ENCODE data around the gene CDK7.

The CDK7 gene

DNA sequence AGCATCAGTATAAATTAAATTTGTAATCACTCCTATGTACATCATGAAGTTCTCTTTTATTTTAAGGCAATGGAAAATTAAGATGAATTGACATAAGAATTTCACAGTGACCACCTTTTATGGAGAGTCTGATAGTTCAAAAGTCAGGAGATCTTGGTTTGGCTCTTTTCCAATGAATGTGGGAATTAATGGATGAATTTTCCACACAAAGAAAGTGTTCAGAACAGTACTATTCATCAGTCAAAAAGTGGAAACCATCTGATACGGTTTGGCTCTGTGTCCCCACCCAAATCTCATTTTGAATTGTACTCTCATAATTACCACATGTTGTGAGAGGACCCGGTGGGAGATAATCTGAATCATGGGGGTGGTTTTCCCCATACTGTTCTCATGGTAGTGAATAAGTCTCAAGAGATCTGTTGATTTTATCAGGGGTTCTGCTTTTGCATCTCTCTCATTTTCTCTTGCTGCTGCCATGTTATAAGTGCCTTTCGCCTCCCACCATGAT, 73.4 kb downstream of the CDK7 start:
- TF ChIP-seq, protein P1, sequence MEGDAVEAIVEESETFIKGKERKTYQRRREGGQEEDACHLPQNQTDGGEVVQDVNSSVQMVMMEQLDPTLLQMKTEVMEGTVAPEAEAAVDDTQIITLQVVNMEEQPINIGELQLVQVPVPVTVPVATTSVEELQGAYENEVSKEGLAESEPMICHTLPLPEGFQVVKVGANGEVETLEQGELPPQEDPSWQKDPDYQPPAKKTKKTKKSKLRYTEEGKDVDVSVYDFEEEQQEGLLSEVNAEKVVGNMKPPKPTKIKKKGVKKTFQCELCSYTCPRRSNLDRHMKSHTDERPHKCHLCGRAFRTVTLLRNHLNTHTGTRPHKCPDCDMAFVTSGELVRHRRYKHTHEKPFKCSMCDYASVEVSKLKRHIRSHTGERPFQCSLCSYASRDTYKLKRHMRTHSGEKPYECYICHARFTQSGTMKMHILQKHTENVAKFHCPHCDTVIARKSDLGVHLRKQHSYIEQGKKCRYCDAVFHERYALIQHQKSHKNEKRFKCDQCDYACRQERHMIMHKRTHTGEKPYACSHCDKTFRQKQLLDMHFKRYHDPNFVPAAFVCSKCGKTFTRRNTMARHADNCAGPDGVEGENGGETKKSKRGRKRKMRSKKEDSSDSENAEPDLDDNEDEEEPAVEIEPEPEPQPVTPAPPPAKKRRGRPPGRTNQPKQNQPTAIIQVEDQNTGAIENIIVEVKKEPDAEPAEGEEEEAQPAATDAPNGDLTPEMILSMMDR (IDR thresholded peaks at IDR 0.05; ENCODE audit: insufficient read depth, low read depth, low read length, missing control alignments): no peak
- H3K4me3 ChIP-seq (ENCODE audit: low read depth, low read length): no peak overlapping the region
- no peak for DNase-seq (ENCODE audit: low read depth)

DNA sequence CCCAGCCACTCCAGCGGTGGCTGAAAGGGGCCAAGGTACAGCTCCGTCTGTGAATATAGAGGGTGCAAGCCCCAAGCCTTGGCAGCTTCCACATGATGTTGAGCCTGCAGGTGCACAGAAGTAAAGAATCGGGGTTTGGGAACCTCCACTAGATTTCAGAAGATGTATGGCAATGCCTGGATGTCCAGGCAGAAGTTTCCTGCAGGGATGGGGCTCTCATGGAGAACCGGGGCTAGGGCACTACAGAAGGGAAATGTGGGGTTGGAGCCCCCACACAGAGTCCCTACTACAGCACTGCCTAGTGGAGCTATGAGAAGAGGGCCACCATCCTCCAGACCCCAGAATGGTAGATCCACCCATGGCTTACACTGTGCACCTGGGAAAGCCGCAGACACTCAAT, 74.7 kb downstream of the CDK7 start:
- no peak for DNase-seq (ENCODE audit: low read depth)
- H3K4me3 ChIP-seq (ENCODE audit: low read depth, low read length): no peak overlapping the region
- TF ChIP-seq, protein P1 (IDR thresholded peaks at IDR 0.05; ENCODE audit: insufficient read depth, low read depth, low read length, missing control alignments): no peak

DNA sequence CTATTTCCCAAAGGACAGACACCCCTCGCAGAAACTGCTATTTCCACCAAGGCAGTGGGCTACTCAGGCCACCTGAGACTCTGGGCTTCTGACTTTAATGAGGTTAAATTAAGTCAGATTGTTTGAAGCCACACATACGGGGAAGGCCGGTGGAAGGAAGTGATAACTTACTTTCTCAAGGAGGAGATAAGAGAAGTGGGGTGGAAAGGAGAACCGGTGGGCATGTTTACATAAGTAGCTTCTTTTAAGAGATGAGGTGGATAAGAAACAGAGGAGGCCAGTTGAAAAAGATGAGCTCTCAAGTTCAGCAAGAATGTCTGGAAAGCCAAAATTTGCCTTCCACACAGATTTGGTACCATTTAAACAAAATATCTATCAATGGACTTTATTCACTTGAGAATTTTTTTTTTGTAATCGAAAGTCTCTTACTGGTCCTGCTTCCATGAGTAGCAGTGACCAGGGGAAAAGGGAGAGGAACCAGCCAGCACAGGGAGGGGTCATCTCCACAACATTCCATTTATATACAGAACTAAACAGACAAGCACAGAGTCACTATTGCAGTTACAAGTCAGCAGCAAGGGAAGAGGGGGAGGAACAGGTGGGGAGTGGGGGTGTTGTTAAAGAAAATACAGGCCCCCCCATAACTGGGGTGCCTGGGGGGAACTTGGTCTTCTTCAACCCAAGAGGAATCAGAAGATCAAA, 77.9 kb downstream of the CDK7 start:
- TF ChIP-seq, protein P1 (IDR thresholded peaks at IDR 0.05; ENCODE audit: insufficient read depth, low read depth, low read length, missing control alignments): no peak
- no peak for DNase-seq (ENCODE audit: low read depth)
- H3K4me3 ChIP-seq (ENCODE audit: low read depth, low read length): no peak overlapping the region

DNA sequence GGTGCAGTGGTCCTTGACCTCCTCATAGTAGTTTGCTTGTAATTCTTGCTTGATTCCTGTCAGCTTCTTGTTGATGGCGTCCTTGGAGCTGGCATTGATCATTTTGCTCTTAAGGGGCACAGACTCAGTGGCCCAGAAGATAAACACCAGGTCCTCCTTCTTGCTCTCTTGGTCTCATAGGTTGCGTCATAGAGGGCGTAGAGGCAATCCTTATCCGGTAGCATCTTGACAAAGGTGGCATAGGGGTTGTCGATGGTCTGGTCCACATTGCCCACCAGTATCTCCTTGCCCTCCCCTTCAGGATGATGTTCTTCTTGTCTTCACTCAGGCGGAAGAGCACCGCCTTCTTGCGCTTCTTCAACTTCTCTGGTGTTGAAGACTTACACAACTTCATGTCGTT, 78.7 kb downstream of the CDK7 start:
- no peak for DNase-seq (ENCODE audit: low read depth)
- TF ChIP-seq, protein P1 (IDR thresholded peaks at IDR 0.05; ENCODE audit: insufficient read depth, low read depth, low read length, missing control alignments): no peak
- H3K4me3 ChIP-seq (ENCODE audit: low read depth, low read length): no peak overlapping the region

DNA sequence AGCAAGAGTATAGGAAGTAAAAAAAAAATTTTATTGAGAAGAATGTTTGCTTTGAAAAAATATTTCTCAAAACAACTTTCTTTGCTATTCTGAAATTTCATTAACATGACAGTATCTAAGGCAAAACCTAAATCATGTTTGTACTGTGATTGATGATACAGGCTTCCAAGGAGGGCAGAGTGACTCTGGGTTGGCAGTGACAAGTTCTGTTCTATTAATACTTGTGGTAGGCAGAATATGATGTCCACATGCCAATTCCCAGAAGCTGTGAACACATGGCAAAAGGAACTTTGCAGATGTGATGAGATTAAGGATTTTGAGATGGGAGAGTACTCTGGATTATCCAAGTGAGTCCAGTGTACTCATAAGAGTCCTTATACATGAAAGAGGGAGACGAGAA, 81.3 kb downstream of the CDK7 start:
- TF ChIP-seq, protein P1 (IDR thresholded peaks at IDR 0.05; ENCODE audit: insufficient read depth, low read depth, low read length, missing control alignments): no peak
- no peak for DNase-seq (ENCODE audit: low read depth)
- no peak overlapping the region for H3K4me3 ChIP-seq (ENCODE audit: low read depth, low read length)

DNA sequence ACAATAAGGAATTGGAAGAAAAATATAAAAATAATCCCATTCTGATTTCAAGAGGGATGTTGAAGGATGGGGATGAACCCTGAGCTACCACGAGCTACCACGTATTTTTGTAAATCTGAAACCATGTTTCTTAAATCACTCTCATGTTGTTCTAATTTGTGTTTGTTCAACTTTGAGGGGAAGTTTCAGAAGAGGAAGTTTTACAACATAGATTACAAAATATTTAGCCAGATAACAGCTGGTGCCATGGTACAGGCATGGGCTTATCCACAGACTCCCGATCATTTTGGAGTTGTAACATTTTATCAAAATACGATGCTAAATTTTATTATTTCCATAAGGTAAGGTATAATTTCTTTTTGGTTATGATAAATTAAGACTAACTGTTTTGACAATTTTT, 82.7 kb downstream of the CDK7 start:
- H3K4me3 ChIP-seq (ENCODE audit: low read depth, low read length): no peak overlapping the region
- no peak for DNase-seq (ENCODE audit: low read depth)
- TF ChIP-seq, protein P1 (IDR thresholded peaks at IDR 0.05; ENCODE audit: insufficient read depth, low read depth, low read length, missing control alignments): no peak

DNA sequence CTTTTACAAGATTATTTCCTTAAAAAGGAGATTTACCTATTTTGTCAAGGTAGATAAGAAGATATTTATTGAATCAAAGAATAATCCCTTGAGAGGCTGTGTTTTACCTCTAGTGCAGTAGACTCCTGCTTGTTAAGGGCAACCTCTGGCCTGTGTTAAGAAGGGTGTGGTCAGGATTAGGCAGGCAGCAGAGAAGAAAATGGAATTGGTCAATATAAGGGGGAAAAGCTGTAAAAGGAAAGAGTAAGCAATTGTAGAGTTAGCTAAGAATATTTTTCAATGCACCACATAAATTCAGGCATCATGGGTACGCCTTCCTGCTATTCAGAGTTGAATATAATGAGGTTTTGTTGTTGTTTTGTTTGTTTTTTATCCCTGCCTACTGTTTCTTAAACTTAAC, 91.7 kb downstream of the CDK7 start:
- H3K4me3 ChIP-seq (ENCODE audit: low read depth, low read length): no peak overlapping the region
- DNase-seq (ENCODE audit: low read depth): no peak
- TF ChIP-seq, protein P1 (IDR thresholded peaks at IDR 0.05; ENCODE audit: insufficient read depth, low read depth, low read length, missing control alignments): no peak
